HFF-Myc (cell line): ENCODE measurements around the gene SPNS3.

Experiments used
- DNase-seq: peaks from one replicate; pipeline ENCODE4 v3.0.0-alpha.2; 2011; ENCODE audit warnings: low read depth; ENCODE audit errors: extremely low read depth
- H3K4me3 ChIP-seq: replicated peaks from 2 replicates; pipeline ENCODE4 v1.5.1; 2011; ENCODE audit warnings: low read depth, mild to moderate bottlenecking, control low read depth, low read length
- CTCF ChIP-seq: IDR thresholded peaks from 2 replicates; pipeline ENCODE4 v1.5.1; 2012; ENCODE audit warnings: mild to moderate bottlenecking, low read depth, low read length, control low read depth; ENCODE audit errors: missing control alignments

The SPNS3 gene

GRCh38 chr17:4480929-4481898, 47.5 kb downstream of the SPNS3 start:
- no peak overlapping the region for H3K4me3 ChIP-seq
- no peak for DNase-seq
- no peak for TF ChIP-seq CTCF

GRCh38 chr17:4482338-4483011, 48.7 kb downstream of the SPNS3 start:
- no peak overlapping the region for H3K4me3 ChIP-seq
- no peak for DNase-seq
- no peak for TF ChIP-seq CTCF

GRCh38 chr17:4483012-4483840, 49.5 kb downstream of the SPNS3 start:
- TF ChIP-seq CTCF: no peak
- H3K4me3 ChIP-seq: no peak overlapping the region
- no peak for DNase-seq

GRCh38 chr17:4485676-4486646, 52.2 kb downstream of the SPNS3 start:
- H3K4me3 ChIP-seq: no peak overlapping the region
- no peak for DNase-seq
- no peak for TF ChIP-seq CTCF

- H3K4me3 ChIP-seq: no peak overlapping the region
- no peak for DNase-seq
- TF ChIP-seq CTCF: no peak
Measured at GRCh38 chr17:4487296-4487695, 53.6 kb downstream of the SPNS3 start.
